ENCODE measurements around the gene HMCN1. TPM values are rescaled to one million over a fixed set of nuclear protein-coding genes. Genes with fewer than 3 reads are reported as not detected.

HMCN1 gene
- total RNA-seq, 2 donors from 2014 or later: 1.3 to 3.7 TPM

- Histone ChIP-seq H3K27me3 (no peaks in the 10 kb centered on the region), H3K4me3 (no peak overlapping the region), H3K36me3 (no peaks in the 10 kb centered on the region), H3K9ac (ENCODE audit: low read depth in 2 of 2, low read length in 2 of 2) (no peak overlapping the region), H3K9me3 (no peaks in the 10 kb centered on the region), H3K4me1 (no peaks in the 10 kb centered on the region), H3K27ac (peak overlapping the region; percentile 14)
- intact Hi-C loops (cut with DNase I): no loop called here
- no peak for DNase-seq
- TF ChIP-seq, protein P1, sequence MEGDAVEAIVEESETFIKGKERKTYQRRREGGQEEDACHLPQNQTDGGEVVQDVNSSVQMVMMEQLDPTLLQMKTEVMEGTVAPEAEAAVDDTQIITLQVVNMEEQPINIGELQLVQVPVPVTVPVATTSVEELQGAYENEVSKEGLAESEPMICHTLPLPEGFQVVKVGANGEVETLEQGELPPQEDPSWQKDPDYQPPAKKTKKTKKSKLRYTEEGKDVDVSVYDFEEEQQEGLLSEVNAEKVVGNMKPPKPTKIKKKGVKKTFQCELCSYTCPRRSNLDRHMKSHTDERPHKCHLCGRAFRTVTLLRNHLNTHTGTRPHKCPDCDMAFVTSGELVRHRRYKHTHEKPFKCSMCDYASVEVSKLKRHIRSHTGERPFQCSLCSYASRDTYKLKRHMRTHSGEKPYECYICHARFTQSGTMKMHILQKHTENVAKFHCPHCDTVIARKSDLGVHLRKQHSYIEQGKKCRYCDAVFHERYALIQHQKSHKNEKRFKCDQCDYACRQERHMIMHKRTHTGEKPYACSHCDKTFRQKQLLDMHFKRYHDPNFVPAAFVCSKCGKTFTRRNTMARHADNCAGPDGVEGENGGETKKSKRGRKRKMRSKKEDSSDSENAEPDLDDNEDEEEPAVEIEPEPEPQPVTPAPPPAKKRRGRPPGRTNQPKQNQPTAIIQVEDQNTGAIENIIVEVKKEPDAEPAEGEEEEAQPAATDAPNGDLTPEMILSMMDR (IDR thresholded peaks at IDR 0.05): no peak
These were observed 122.3 kb downstream of the HMCN1 start for GRCh38 chr1:185856482-185856881.

GRCh38 chr1:185857442-185857841, 123.3 kb downstream of the HMCN1 start:
- intact Hi-C loops (cut with DNase I): no loop called here
- peak overlapping the region; percentile 20 for H3K27ac ChIP-seq
- H3K36me3 ChIP-seq: no peaks in the 10 kb centered on the region
- no peak for DNase-seq
- no peaks in the 10 kb centered on the region for H3K9me3 ChIP-seq
- TF ChIP-seq, protein P1 (IDR thresholded peaks at IDR 0.05): no peak
- H3K27me3 ChIP-seq: no peaks in the 10 kb centered on the region
- no peaks in the 10 kb centered on the region for H3K4me1 ChIP-seq
- no peak overlapping the region for H3K4me3 ChIP-seq
- no peak overlapping the region for H3K9ac ChIP-seq (ENCODE audit: low read depth in 2 of 2, low read length in 2 of 2)

- intact Hi-C loops (cut with DNase I): no loop called here
- TF ChIP-seq, protein P1 (IDR thresholded peaks at IDR 0.05): no peak
- Histone ChIP-seq H3K36me3 (no peaks in the 10 kb centered on the region), H3K4me3 (no peak overlapping the region), H3K9ac (ENCODE audit: low read depth in 2 of 2, low read length in 2 of 2) (no peak overlapping the region), H3K27me3 (no peaks in the 10 kb centered on the region), H3K27ac (no peak overlapping the region), H3K4me1 (peaks cover 4% of the 10 kb centered on the region), H3K9me3 (no peaks in the 10 kb centered on the region)
- no peak for DNase-seq
These were observed 126.1 kb downstream of the HMCN1 start for GRCh38 chr1:185860311-185860710.

- Histone ChIP-seq H3K4me3 (no peak overlapping the region), H3K4me1 (peaks cover 4% of the 10 kb centered on the region), H3K9ac (ENCODE audit: low read depth in 2 of 2, low read length in 2 of 2) (no peak overlapping the region), H3K27me3 (no peaks in the 10 kb centered on the region), H3K36me3 (no peaks in the 10 kb centered on the region), H3K9me3 (no peaks in the 10 kb centered on the region), H3K27ac (no peak overlapping the region)
- DNase-seq: no peak
- intact Hi-C loops (cut with DNase I): no loop called here
- TF ChIP-seq, protein P1 (IDR thresholded peaks at IDR 0.05): no peak
These were observed 126.7 kb downstream of the HMCN1 start for GRCh38 chr1:185860859-185861258.

DNA sequence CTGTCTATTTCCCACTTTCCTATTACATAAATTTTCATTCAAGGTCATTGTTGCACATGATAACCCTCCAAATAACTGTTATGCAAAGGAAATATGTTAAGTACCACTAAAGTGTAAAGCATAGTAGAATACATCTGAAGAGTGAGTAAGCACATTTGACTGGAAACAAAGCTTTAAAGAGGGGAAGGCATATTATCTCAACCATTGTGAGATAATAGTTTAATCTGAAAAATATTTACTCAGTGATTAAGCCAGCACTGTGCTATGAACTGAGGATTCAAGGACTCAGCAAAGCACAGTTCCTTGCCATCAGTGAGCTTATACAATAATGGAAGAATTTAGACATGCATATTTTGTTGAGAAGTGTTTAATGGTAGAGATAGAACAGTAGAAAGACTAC, 127.4 kb downstream of the HMCN1 start:
- intact Hi-C loops (cut with DNase I): no loop called here
- H3K27me3 ChIP-seq: no peaks in the 10 kb centered on the region
- no peaks in the 10 kb centered on the region for H3K36me3 ChIP-seq

More for the DNA sequence above, 127.4 kb downstream of the HMCN1 start:
- H3K27ac ChIP-seq: no peak overlapping the region
- H3K9me3 ChIP-seq: no peaks in the 10 kb centered on the region
- H3K9ac ChIP-seq (ENCODE audit: low read depth in 2 of 2, low read length in 2 of 2): no peak overlapping the region
- H3K4me1 ChIP-seq: peaks cover 4% of the 10 kb centered on the region
- TF ChIP-seq, protein P1 (IDR thresholded peaks at IDR 0.05): no peak
- H3K4me3 ChIP-seq: no peak overlapping the region
- DNase-seq: no peak

Measured in colonic mucosa (tissue), 4 donors.